SK-N-SH (cell line): ENCODE data around the gene WNT3. TPM values are rescaled to one million over a fixed set of nuclear protein-coding genes. Genes with fewer than 3 reads are reported as not detected.

Experiments used
- CTCF ChIA-PET: fragments of 300-600, 350-600 bp; formaldehyde crosslinking; extraction: SDS; loops from one replicate; lab custom pipeline; 2021; lab: Yijun Ruan, JAX
- POLR2A ChIA-PET: fragments of 350-600 bp; sonication (Branson Sonifier 250); formaldehyde crosslinking; extraction: SDS; loops from one replicate; lab custom pipeline; 2020; ENCODE audit warnings: antibody characterized with exemption, inconsistent platforms; lab: Yijun Ruan, JAX
- DNase-seq: peaks from one replicate; pipeline ENCODE4 v3.0.0; 2012
- H2AFZ ChIP-seq: fragments of 200-600 bp; sonication (generic); 2 replicates; pipeline ENCODE4 v1.8.1; 2016; ENCODE audit warnings: antibody characterized with exemption, mild to moderate bottlenecking, low read depth
- H3F3A ChIP-seq: fragments of 200-600 bp; sonication (generic); replicated peaks from 2 replicates; pipeline ENCODE3; 2016; ENCODE audit warnings: antibody characterized with exemption, mild to moderate bottlenecking; ENCODE audit not compliant: insufficient read depth
- H3K27ac ChIP-seq, 2 experiments: fragments of 200-500 bp in 1 of 2; fragments of 200-600 bp in 1 of 2; sonication (Bioruptor generic) in 1 of 2; sonication (generic), shearing (Covaris generic) in 1 of 2; 2 replicates each; pipeline versions ENCODE4 v1.5.1 to v1.6.1; 2014 to 2016; ENCODE audit warnings: low read depth in 2 of 2, inconsistent platforms in 1 of 2, low read length in 1 of 2, mild to moderate bottlenecking in 1 of 2, mixed read lengths in 1 of 2
- H3K27me3 ChIP-seq: fragments of 200-600 bp; sonication (generic), shearing (Covaris generic); 2 replicates; pipeline ENCODE4 v1.6.1; 2016; ENCODE audit warnings: mixed run types; ENCODE audit not compliant: insufficient read depth
- H3K36me3 ChIP-seq, 2 experiments: fragments of 200-500 bp in 1 of 2; fragments of 200-600 bp in 1 of 2; sonication (Bioruptor generic) in 1 of 2; sonication (generic) in 1 of 2; replicated peaks in 1 of 2; 2 replicates each; pipeline versions ENCODE3 to v1.5.1; 2014 to 2016; ENCODE audit warnings: low read length in 1 of 2, mild to moderate bottlenecking in 1 of 2; ENCODE audit not compliant: insufficient read depth in 2 of 2, control insufficient read depth in 1 of 2
- H3K4me1 ChIP-seq, 2 experiments: fragments of 200-500 bp in 1 of 2; fragments of 200-600 bp in 1 of 2; sonication (Bioruptor generic) in 1 of 2; sonication (generic), shearing (Covaris generic) in 1 of 2; 2 replicates each; pipeline versions ENCODE4 v1.5.1 to v1.6.1; 2014 to 2016; ENCODE audit warnings: low read depth in 1 of 2, low read length in 1 of 2, mixed run types in 1 of 2; ENCODE audit not compliant: insufficient read depth in 2 of 2, control insufficient read depth in 1 of 2
- H3K4me2 ChIP-seq: fragments of 200-600 bp; sonication (generic), shearing (Covaris generic); 2 replicates; pipeline ENCODE4 v1.6.1; 2017; ENCODE audit warnings: mixed run types
- H3K4me3 ChIP-seq, 2 experiments: fragments of 200-500 bp in 1 of 2; fragments of 200-600 bp in 1 of 2; sonication (Bioruptor generic) in 1 of 2; sonication (generic), shearing (Covaris generic) in 1 of 2; 2 replicates each; pipeline versions ENCODE4 v1.5.1 to v1.8.1; 2014 to 2016; ENCODE audit warnings: low read depth in 2 of 2, inconsistent platforms in 1 of 2, low read length in 1 of 2, mild to moderate bottlenecking in 1 of 2, mixed read lengths in 1 of 2, moderate library complexity in 1 of 2
- H3K79me2 ChIP-seq: fragments of 200-600 bp; sonication (generic); 2 replicates; pipeline ENCODE4 v1.8.1; 2017; ENCODE audit warnings: mild to moderate bottlenecking; ENCODE audit not compliant: insufficient read depth
- H3K9ac ChIP-seq: fragments of 200-600 bp; sonication (generic); 2 replicates; pipeline ENCODE4 v1.6.1; 2017; ENCODE audit warnings: mixed run types
- H3K9me2 ChIP-seq: fragments of 200-600 bp; sonication (generic); 2 replicates; pipeline ENCODE4 v1.6.1; 2017; ENCODE audit warnings: mixed run types
- H3K9me3 ChIP-seq: fragments of 200-600 bp; sonication (generic); 2 replicates; pipeline ENCODE4 v1.6.1; 2017; ENCODE audit warnings: mixed run types, mild to moderate bottlenecking, moderate library complexity
- H4K20me1 ChIP-seq: fragments of 200-600 bp; sonication (generic); 2 replicates; pipeline ENCODE4 v1.6.1; 2017; ENCODE audit warnings: mild to moderate bottlenecking, mixed run types; ENCODE audit not compliant: insufficient read depth
- EP300 ChIP-seq, 2 experiments: IDR thresholded peaks; 2 replicates each; pipeline versions ENCODE4 v1.4.0 to v1.6.1; 2012; ENCODE audit warnings: borderline replicate concordance in 1 of 2, low read depth in 1 of 2, low read length in 1 of 2
- FOXJ3 ChIP-seq: sonication (generic); formaldehyde crosslinking; IDR thresholded peaks from 2 replicates; pipeline ENCODE4 v1.5.1; 2020; ENCODE audit warnings: mild to moderate bottlenecking, missing genetic modification reagents
- FOXM1 ChIP-seq: IDR thresholded peaks from 2 replicates; pipeline ENCODE4 v1.4.0; 2012; ENCODE audit warnings: low read depth, mild to moderate bottlenecking
- GATA2 ChIP-seq: sonication (generic); formaldehyde crosslinking; IDR thresholded peaks from 2 replicates; pipeline ENCODE4 v1.5.0; 2020; ENCODE audit warnings: mild to moderate bottlenecking, missing genetic modification reagents
- REST ChIP-seq: IDR thresholded peaks from 2 replicates; pipeline ENCODE4 v1.6.1; 2012; ENCODE audit warnings: mild to moderate bottlenecking, low read depth, low read length, moderate library complexity
- RFX5 ChIP-seq: IDR thresholded peaks from 2 replicates; pipeline ENCODE4 v1.6.1; 2012; ENCODE audit warnings: mild to moderate bottlenecking, improper control_type of control experiment, low read length
- TAF1 ChIP-seq: IDR thresholded peaks from 2 replicates; pipeline ENCODE4 v1.6.1; 2012; ENCODE audit warnings: low read depth, mild to moderate bottlenecking, low read length, moderate library complexity, borderline replicate concordance
- WGBS: methylation state at CpG from one replicate; pipeline ENCODE4 v1.1.6; 2017; ENCODE audit warnings: low lambda C conversion rate; 5-methylcytosine and 5-hydroxymethylcytosine counted together
- polyA plus RNA-seq, 3 experiments: library from polyadenylated mRNA; depleted of rRNA; stranded (reverse); fragments of >200 nt; gene quantifications; 2 replicates each; pipeline ENCODE4 v1.2.3, GENCODE V29; 2012
- TF ChIP-seq, protein P1 (sequence below): fragments of 200-600 bp; sonication (generic); IDR thresholded peaks from 2 replicates; pipeline ENCODE4 v1.6.1; 2017; ENCODE audit warnings: antibody characterized with exemption, mild to moderate bottlenecking, moderate library complexity

Gene WNT3
- polyA plus RNA-seq, 1 of the 3 experiments (the other 2 are of a cell fraction) = 5.3 TPM

- H3K27ac ChIP-seq = no peak overlapping the region
- whole genome bisulfite sequencing = 63% methylated on average over 4 of the region's 4 CpGs
- no peak overlapping the region for H3K4me2 ChIP-seq
- H3K9me3 ChIP-seq = no peaks in the 10 kb centered on the region
- POLR2A ChIA-PET = no interaction called here
- no peaks in the 10 kb centered on the region for H4K20me1 ChIP-seq
- H3K36me3 ChIP-seq = no peaks in the 10 kb centered on the region
- H3K4me3 ChIP-seq = no peak overlapping the region
- TF ChIP-seq, protein P1, sequence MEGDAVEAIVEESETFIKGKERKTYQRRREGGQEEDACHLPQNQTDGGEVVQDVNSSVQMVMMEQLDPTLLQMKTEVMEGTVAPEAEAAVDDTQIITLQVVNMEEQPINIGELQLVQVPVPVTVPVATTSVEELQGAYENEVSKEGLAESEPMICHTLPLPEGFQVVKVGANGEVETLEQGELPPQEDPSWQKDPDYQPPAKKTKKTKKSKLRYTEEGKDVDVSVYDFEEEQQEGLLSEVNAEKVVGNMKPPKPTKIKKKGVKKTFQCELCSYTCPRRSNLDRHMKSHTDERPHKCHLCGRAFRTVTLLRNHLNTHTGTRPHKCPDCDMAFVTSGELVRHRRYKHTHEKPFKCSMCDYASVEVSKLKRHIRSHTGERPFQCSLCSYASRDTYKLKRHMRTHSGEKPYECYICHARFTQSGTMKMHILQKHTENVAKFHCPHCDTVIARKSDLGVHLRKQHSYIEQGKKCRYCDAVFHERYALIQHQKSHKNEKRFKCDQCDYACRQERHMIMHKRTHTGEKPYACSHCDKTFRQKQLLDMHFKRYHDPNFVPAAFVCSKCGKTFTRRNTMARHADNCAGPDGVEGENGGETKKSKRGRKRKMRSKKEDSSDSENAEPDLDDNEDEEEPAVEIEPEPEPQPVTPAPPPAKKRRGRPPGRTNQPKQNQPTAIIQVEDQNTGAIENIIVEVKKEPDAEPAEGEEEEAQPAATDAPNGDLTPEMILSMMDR = no peak
- TF ChIP-seq RFX5 (no peak), FOXJ3 (CRISPR knock-in tag) (no peak), REST (no peak)
- no peaks in the 10 kb centered on the region for H3K79me2 ChIP-seq
- H3K27me3 ChIP-seq = peaks cover 17% of the 10 kb centered on the region; the same call in 1 of the 2 replicates
- H3K4me1 ChIP-seq = peaks cover 0 to 9% of the 10 kb centered on the region in 2 experiments; a peak in 2 of 4 replicates
- H3K9ac ChIP-seq = no peak overlapping the region
- no peaks in the 10 kb centered on the region for H3F3A ChIP-seq
- H2AFZ ChIP-seq = no peak overlapping the region
- CTCF ChIA-PET = interaction anchor here (2.7 to 6.2 kb wide), 2 partner anchors 10 to 104 kb away, joined by 12 to 115 read pairs; no protein-coding TSS in a partner anchor
- H3K9me2 ChIP-seq = no peaks in the 10 kb centered on the region
- DNase-seq = no peak
Observed at GRCh38 chr17:46837521-46837920, 19.0 kb upstream of the WNT3 start.

- Histone ChIP-seq H3K4me3 (no peak overlapping the region), H3K36me3 (no peaks in the 10 kb centered on the region), H3K79me2 (no peaks in the 10 kb centered on the region), H3K4me2 (no peak overlapping the region), H3K27me3 (peaks cover 15% of the 10 kb centered on the region; the same call in 1 of the 2 replicates), H3F3A (no peaks in the 10 kb centered on the region), H2AFZ (no peak overlapping the region), H3K9me3 (no peaks in the 10 kb centered on the region), H4K20me1 (no peaks in the 10 kb centered on the region), H3K4me1 (peaks cover 0 to 9% of the 10 kb centered on the region in 2 experiments; a peak in 2 of 4 replicates), H3K9me2 (no peaks in the 10 kb centered on the region), H3K27ac (no peak overlapping the region), H3K9ac (no peak overlapping the region)
- TF ChIP-seq FOXM1 (no peak), TAF1 (no peak), GATA2 (no peak), EP300 (IDR thresholded peaks at IDR 0.05; ENCODE audit: borderline replicate concordance in 1 of 2, low read depth in 1 of 2, low read length in 1 of 2) (no peak)
- CTCF ChIA-PET = interaction anchor here (0.6 to 6.2 kb wide), 48 partner anchors 9 to 947 kb away, joined by 3 to 115 read pairs (median 5); partner anchors contain the start of gene WNT9B
- WGBS = 64% methylated on average over 2 of the region's 2 CpGs
- DNase-seq = no peak
- POLR2A ChIA-PET = no interaction called here
Observed at GRCh38 chr17:46836500-46836899, 18.0 kb upstream of the WNT3 start.
